NCI-H1694 treated with DMSO at 0.1 percent for 48 hours (cell line): ENCODE data around the gene SHC1.
"Not testable (repeated sequence)": the region's sequence is repeated elsewhere in the genome, so short reads cannot be mapped to it uniquely, and the experiment has no call there.

Experiments used
- DNase-seq: peaks from one replicate; lab custom pipeline; 2025; lab: John Stamatoyannopoulos, UW

SHC1 gene

GRCh38 chr1:154995301-154995983 lies 24.9 kb upstream of the SHC1 start:
- DNase-seq = peak; percentile 46

GRCh38 chr1:154994591-154994990 lies 24.0 kb upstream of the SHC1 start:
- no peak for DNase-seq

GRCh38 chr1:154994269-154994587 lies 23.7 kb upstream of the SHC1 start:
- DNase-seq = no peak

GRCh38 chr1:154993572-154994268 lies 23.2 kb upstream of the SHC1 start, which contains the start of gene LENEP:
TSS of gene LENEP (plus strand) at chr1:154993586. CDS start at chr1:154993608, 22 bp downstream.
- DNase-seq = no peak

GRCh38 chr1:154992721-154993571 lies 22.4 kb upstream of the SHC1 start:
- DNase-seq = peak; percentile 43

- no peak for DNase-seq
Observed at GRCh38 chr1:154990276-154990675, 19.7 kb upstream of the SHC1 start.

GRCh38 chr1:154989195-154989860 lies 18.8 kb upstream of the SHC1 start:
- no peak for DNase-seq

GRCh38 chr1:154988058-154988954 lies 17.8 kb upstream of the SHC1 start:
- DNase-seq = no peak

GRCh38 chr1:154987326-154987725 lies 16.8 kb upstream of the SHC1 start:
- DNase-seq = no peak

GRCh38 chr1:154986736-154987135 lies 16.2 kb upstream of the SHC1 start:
- DNase-seq = not testable (repeated sequence)

GRCh38 chr1:154983776-154984466 lies 13.4 kb upstream of the SHC1 start:
- peak; percentile 46 for DNase-seq

GRCh38 chr1:154982897-154983648 lies 12.5 kb upstream of the SHC1 start, which contains the start of gene FLAD1:
TSS of gene FLAD1 (plus strand) at chr1:154983344. CDS start at chr1:154983695, 351 bp downstream.
- DNase-seq = peak; percentile 100

- DNase-seq = no peak
Observed at GRCh38 chr1:154982341-154982740, 11.8 kb upstream of the SHC1 start.

- DNase-seq = no peak
Observed at GRCh38 chr1:154978360-154978759, 7.8 kb upstream of the SHC1 start.

GRCh38 chr1:154977762-154978161 lies 7.2 kb upstream of the SHC1 start:
- not testable (repeated sequence) for DNase-seq

GRCh38 chr1:154975409-154976059 lies 5.0 kb upstream of the SHC1 start:
- no peak for DNase-seq

- peak; percentile 100 for DNase-seq
Observed at GRCh38 chr1:154974808-154975408, 4.4 kb upstream of the SHC1 start.

- DNase-seq = peak; percentile 100
Observed at GRCh38 chr1:154974102-154974807, 3.7 kb upstream of the SHC1 start, which contains the start of gene CKS1B. TSS of gene CKS1B (plus strand) at chr1:154974681. CDS start at chr1:154974746, 65 bp downstream.
